BJ (cell line): ENCODE measurements around the gene SPRR2E. TPM values are rescaled to one million over a fixed set of nuclear protein-coding genes. Genes with fewer than 3 reads are reported as not detected.
"Not testable (repeated sequence)": the region's sequence is repeated elsewhere in the genome, so short reads cannot be mapped to it uniquely, and the experiment has no call there.

Experiments
- CTCF ChIA-PET: fragments of 350-600 bp; formaldehyde crosslinking; extraction: SDS; loops from one replicate; lab custom pipeline; 2021; ENCODE audit warnings: antibody characterized with exemption, inconsistent platforms; lab: Yijun Ruan, JAX
- POLR2A ChIA-PET: fragments of 300-600 bp; sonication (Branson Sonifier 250); formaldehyde crosslinking; extraction: SDS; loops from one replicate; lab custom pipeline; 2021; ENCODE audit warnings: antibody characterized with exemption; lab: Charles Lee
- DNase-seq: peaks from one replicate; pipeline ENCODE4 v3.0.0-alpha.2; 2011; ENCODE audit warnings: low read depth
- H3K27me3 ChIP-seq: 2 replicates; pipeline ENCODE4 v1.6.0; 2011; ENCODE audit warnings: low read length; ENCODE audit not compliant: control insufficient read depth, insufficient read depth
- H3K36me3 ChIP-seq: 2 replicates; pipeline ENCODE4 v1.5.1; 2011; ENCODE audit warnings: low read length; ENCODE audit not compliant: control insufficient read depth, insufficient read depth
- H3K4me3 ChIP-seq: 2 replicates; pipeline ENCODE4 v1.5.1; 2011; ENCODE audit warnings: low read depth, mild to moderate bottlenecking, control low read depth, low read length
- CTCF ChIP-seq: IDR thresholded peaks from 2 replicates; pipeline ENCODE4 v1.5.1; 2011; ENCODE audit warnings: low read depth, mild to moderate bottlenecking, control low read depth, inconsistent platforms, low read length, moderate library complexity; ENCODE audit not compliant: insufficient read depth
- polyA plus RNA-seq: library from polyadenylated mRNA; depleted of rRNA; stranded (reverse); fragments of >200 nt; gene quantifications from 2 replicates; pipeline ENCODE4 v1.2.3, GENCODE V29; 2011

The SPRR2E gene
- polyA plus RNA-seq, 1 experiment = not detected

GRCh38 chr1:153113416-153113815, 19.1 kb upstream of the SPRR2E start, which contains the start of gene SPRR2F:
SPRR2F (minus strand) TSS chr1:153113516; CDS start chr1:153112733, 783 bp downstream.
- CTCF ChIA-PET = no interaction called here
- POLR2A ChIA-PET = no interaction called here
- no peak within 1 kb of the TSS for H3K4me3 ChIP-seq
- no peak for TF ChIP-seq CTCF
- no peak for DNase-seq
- no peaks in the 10 kb centered on the region for H3K27me3 ChIP-seq
- no peaks in the 10 kb centered on the region for H3K36me3 ChIP-seq

- H3K36me3 ChIP-seq, H3K4me3 ChIP-seq, H3K27me3 ChIP-seq, POLR2A ChIA-PET, DNase-seq: not testable (repeated sequence)
- CTCF ChIA-PET = interaction anchor here (0.5 kb wide), 1 partner anchor 458 kb away, joined by 4 read pairs; no protein-coding TSS in a partner anchor
Observed at GRCh38 chr1:153112454-153112853, 18.1 kb upstream of the SPRR2E start.

- CTCF ChIA-PET = no interaction called here
- no peak for DNase-seq
Observed at GRCh38 chr1:153100245-153100644, 5.9 kb upstream of the SPRR2E start.

GRCh38 chr1:153099461-153100045, 5.2 kb upstream of the SPRR2E start:
- Histone ChIP-seq H3K36me3 (no peaks in the 10 kb centered on the region), H3K27me3 (no peaks in the 10 kb centered on the region), H3K4me3 (no peak overlapping the region)
- TF ChIP-seq CTCF = no peak
- POLR2A ChIA-PET = no interaction called here
- DNase-seq = no peak
- CTCF ChIA-PET = no interaction called here

More at GRCh38 chr1:153100245-153100644, 5.9 kb upstream of the SPRR2E start:
- POLR2A ChIA-PET = no interaction called here
- H3K4me3 ChIP-seq = no peak overlapping the region
- H3K36me3 ChIP-seq = no peaks in the 10 kb centered on the region
- H3K27me3 ChIP-seq = no peaks in the 10 kb centered on the region
- no peak for TF ChIP-seq CTCF

GRCh38 chr1:153095764-153096163, 1.4 kb upstream of the SPRR2E start:
- TF ChIP-seq CTCF = no peak
- ChIA-PET CTCF (no interaction called here), POLR2A (no interaction called here)
- no peak for DNase-seq
- Histone ChIP-seq H3K27me3 (no peaks in the 10 kb centered on the region), H3K36me3 (no peaks in the 10 kb centered on the region), H3K4me3 (no peak overlapping the region)

- no peaks in the 10 kb centered on the region for H3K27me3 ChIP-seq
- ChIA-PET POLR2A (no interaction called here), CTCF (no interaction called here)
- no peaks in the 10 kb centered on the region for H3K36me3 ChIP-seq
- no peak for TF ChIP-seq CTCF
- DNase-seq = no peak
- H3K4me3 ChIP-seq = no peak overlapping the region
Observed at GRCh38 chr1:153087652-153088051, 6.7 kb downstream of the SPRR2E start.
